CD4-positive, alpha-beta memory T cell (primary cell): ENCODE data around the gene FAM3D. TPM values are rescaled to one million over a fixed set of nuclear protein-coding genes. Genes with fewer than 3 reads are reported as not detected.

Experiments used
- CTCF ChIA-PET: fragments of 350-600 bp; sonication (Branson Sonifier 250); formaldehyde crosslinking; loops from one replicate; lab custom pipeline; 2021; ENCODE audit warnings: inconsistent platforms; ENCODE audit not compliant: partially characterized antibody; lab: Charles Lee
- POLR2A ChIA-PET: fragments of 350-600 bp; sonication (Branson Sonifier 250); formaldehyde crosslinking; loops from one replicate; lab custom pipeline; 2021; ENCODE audit not compliant: partially characterized antibody; lab: Charles Lee
- DNase-seq, 5 donors: peaks; one replicate each; pipeline versions ENCODE4 v3.0.0 to v3.0.0-alpha.2; 2020 to 2022; ENCODE audit warnings: mixed read lengths in 1 of 5
- H3K27ac ChIP-seq: one replicate; pipeline ENCODE4 v1.7.0; 2013; ENCODE audit warnings: low read depth, low read length
- H3K27me3 ChIP-seq: 2 replicates; pipeline ENCODE4 v1.7.0; 2013; ENCODE audit warnings: mild to moderate bottlenecking, low read length, moderate library complexity; ENCODE audit not compliant: insufficient read depth
- H3K36me3 ChIP-seq: 2 replicates; pipeline ENCODE4 v1.7.0; 2013; ENCODE audit warnings: mild to moderate bottlenecking, low read length, moderate library complexity; ENCODE audit not compliant: insufficient read depth
- H3K4me1 ChIP-seq: 2 replicates; pipeline ENCODE4 v1.7.0; 2013; ENCODE audit warnings: mild to moderate bottlenecking, low read length, moderate library complexity; ENCODE audit not compliant: insufficient read depth
- H3K4me3 ChIP-seq, 2 donors: one replicate each; pipeline ENCODE4 v1.7.0; 2013; ENCODE audit warnings: low read length in 2 of 2, mild to moderate bottlenecking in 1 of 2
- H3K9me3 ChIP-seq, 2 donors: one replicate each; pipeline ENCODE4 v1.7.0; 2013; ENCODE audit warnings: low read length in 2 of 2, control low read depth in 1 of 2; ENCODE audit not compliant: control insufficient read depth in 1 of 2
- H3K27ac Mint-ChIP-seq, 7 donors: one replicate each; pipeline ENCODE4 v1.8.0; 2020 to 2021; ENCODE audit warnings: mixed read lengths in 7 of 7, mild to moderate bottlenecking in 6 of 7, inconsistent platforms in 3 of 7, moderate library complexity in 3 of 7
- H3K27me3 Mint-ChIP-seq, 2 donors: one replicate each; pipeline ENCODE4 v1.8.0; 2020 to 2021; ENCODE audit warnings: mixed read lengths in 2 of 2
- H3K36me3 Mint-ChIP-seq, 2 donors: one replicate each; pipeline ENCODE4 v1.8.0; 2020 to 2021; ENCODE audit warnings: mixed read lengths in 2 of 2, inconsistent platforms in 1 of 2, mild to moderate bottlenecking in 1 of 2
- H3K4me1 Mint-ChIP-seq, 4 donors: one replicate each; pipeline ENCODE4 v1.8.0; 2020 to 2021; ENCODE audit warnings: mixed read lengths in 4 of 4, mild to moderate bottlenecking in 1 of 4
- H3K4me3 Mint-ChIP-seq, 8 donors: one replicate each; pipeline ENCODE4 v1.8.0; 2020 to 2021; ENCODE audit warnings: mixed read lengths in 8 of 8, mild to moderate bottlenecking in 7 of 8, moderate library complexity in 6 of 8, inconsistent platforms in 3 of 8
- H3K9me3 Mint-ChIP-seq, 8 donors: one replicate each; pipeline ENCODE4 v1.8.0; 2020 to 2021; ENCODE audit warnings: mixed read lengths in 8 of 8, mild to moderate bottlenecking in 5 of 8, inconsistent platforms in 3 of 8, moderate library complexity in 1 of 8
- intact Hi-C: fragments of 100-400 bp; cut with micrococcal nuclease; formaldehyde crosslinking; loops from one replicate; pipeline ENCODE4 v1.15.1; 2023
- polyA plus RNA-seq, 2 donors: library from polyadenylated mRNA; unstranded; fragments of 300-500 nt; fragmentation: Illumina TruSeq; gene quantifications; one replicate each; pipeline ENCODE4 v1.2.3, GENCODE V29; 2021
- total RNA-seq, 2 experiments: library from RNA; stranded (reverse); gene quantifications; one replicate each; pipeline ENCODE4 v1.2.3, GENCODE V29; 2021

The FAM3D gene
- total and polyA plus RNA-seq, 4 experiments from 2014 or later, result not detected

GRCh38 chr3:58672880-58673279 is 6.3 kb upstream of the FAM3D start:
- H3K27me3 ChIP-seq, result no peaks in the 10 kb centered on the region
- H3K27ac Mint-ChIP-seq, result no peak overlapping the region
- no peak overlapping the region for H3K4me3 Mint-ChIP-seq
- no peaks in the 10 kb centered on the region for H3K9me3 ChIP-seq
- H3K36me3 Mint-ChIP-seq, result no peaks in the 10 kb centered on the region
- no peak overlapping the region for H3K27ac ChIP-seq
- no peaks in the 10 kb centered on the region for H3K4me1 Mint-ChIP-seq
- no peak overlapping the region for H3K4me3 ChIP-seq
- ChIA-PET POLR2A (no interaction called here), CTCF (no interaction called here)
- no peak for DNase-seq
- H3K4me1 ChIP-seq, result no peaks in the 10 kb centered on the region
- H3K27me3 Mint-ChIP-seq, result peaks cover 3 to 9% of the 10 kb centered on the region in 2 donors
- H3K9me3 Mint-ChIP-seq, result peaks cover 0 to 15% (median 4%) of the 10 kb centered on the region in 8 donors
- intact Hi-C loops, result no loop called here
- no peaks in the 10 kb centered on the region for H3K36me3 ChIP-seq

DNA sequence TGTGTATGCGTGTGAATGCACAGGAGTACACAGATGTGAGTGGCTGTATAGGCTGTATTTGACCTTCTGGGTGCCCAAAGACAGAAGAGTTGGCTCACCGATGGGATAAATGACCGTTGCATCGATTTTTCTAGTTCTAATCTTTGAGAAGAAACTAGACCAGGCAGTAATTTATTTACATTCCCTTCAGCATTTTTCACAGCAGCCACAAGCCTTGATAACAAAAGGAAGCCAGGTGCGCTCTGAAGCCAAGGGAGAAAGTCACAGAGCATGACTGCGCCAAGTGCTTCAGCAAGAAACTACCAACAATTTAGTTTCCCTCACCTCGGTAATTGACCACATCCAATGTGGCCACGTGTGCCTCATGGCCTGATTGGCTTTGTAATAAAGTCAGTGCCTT is 5.9 kb upstream of the FAM3D start:
- peaks cover 0 to 13% (median 3%) of the 10 kb centered on the region in 8 donors for H3K9me3 Mint-ChIP-seq
- no peaks in the 10 kb centered on the region for H3K27me3 ChIP-seq
- H3K27me3 Mint-ChIP-seq, result peaks cover 3 to 8% of the 10 kb centered on the region in 2 donors
- no peaks in the 10 kb centered on the region for H3K36me3 Mint-ChIP-seq
- CTCF ChIA-PET, result no interaction called here
- H3K4me1 Mint-ChIP-seq, result no peaks in the 10 kb centered on the region
- H3K27ac Mint-ChIP-seq, result no peak overlapping the region
- no peak overlapping the region for H3K27ac ChIP-seq
- H3K4me1 ChIP-seq, result no peaks in the 10 kb centered on the region
- no peak overlapping the region for H3K4me3 Mint-ChIP-seq
- no peak for DNase-seq
- no peaks in the 10 kb centered on the region for H3K9me3 ChIP-seq
- intact Hi-C loops, result no loop called here
- no peaks in the 10 kb centered on the region for H3K36me3 ChIP-seq
- no peak overlapping the region for H3K4me3 ChIP-seq
- POLR2A ChIA-PET, result no interaction called here

- Mint-ChIP-seq H3K36me3 (no peaks in the 10 kb centered on the region), H3K27me3 (peaks cover 2 to 10% of the 10 kb centered on the region in 2 donors), H3K27ac (no peak overlapping the region), H3K9me3 (peaks cover 0 to 4% (median under 1%) of the 10 kb centered on the region in 8 donors), H3K4me1 (no peaks in the 10 kb centered on the region), H3K4me3 (no peak overlapping the region)
- H3K27ac ChIP-seq, result no peak overlapping the region
- no peaks in the 10 kb centered on the region for H3K27me3 ChIP-seq
- no peaks in the 10 kb centered on the region for H3K4me1 ChIP-seq
- intact Hi-C loops, result no loop called here
- H3K9me3 ChIP-seq, result no peaks in the 10 kb centered on the region
- POLR2A ChIA-PET, result no interaction called here
- no peak for DNase-seq
- CTCF ChIA-PET, result no interaction called here
- no peak overlapping the region for H3K4me3 ChIP-seq
- no peaks in the 10 kb centered on the region for H3K36me3 ChIP-seq
Measured at GRCh38 chr3:58670506-58671135, 4.0 kb upstream of the FAM3D start.

GRCh38 chr3:58668247-58668646 is 1.7 kb upstream of the FAM3D start:
- intact Hi-C loops, result no loop called here
- CTCF ChIA-PET, result no interaction called here
- no peak for DNase-seq
- no peaks in the 10 kb centered on the region for H3K9me3 Mint-ChIP-seq
- no peaks in the 10 kb centered on the region for H3K36me3 Mint-ChIP-seq
- POLR2A ChIA-PET, result no interaction called here
- H3K27me3 Mint-ChIP-seq, result peaks cover 2 to 5% of the 10 kb centered on the region in 2 donors
- Histone ChIP-seq H3K9me3 (no peaks in the 10 kb centered on the region), H3K4me3 (no peak overlapping the region), H3K27ac (no peak overlapping the region), H3K4me1 (no peaks in the 10 kb centered on the region), H3K36me3 (no peaks in the 10 kb centered on the region), H3K27me3 (no peaks in the 10 kb centered on the region)
- H3K27ac Mint-ChIP-seq, result no peak overlapping the region
- H3K4me3 Mint-ChIP-seq, result no peak overlapping the region
- no peaks in the 10 kb centered on the region for H3K4me1 Mint-ChIP-seq

DNA sequence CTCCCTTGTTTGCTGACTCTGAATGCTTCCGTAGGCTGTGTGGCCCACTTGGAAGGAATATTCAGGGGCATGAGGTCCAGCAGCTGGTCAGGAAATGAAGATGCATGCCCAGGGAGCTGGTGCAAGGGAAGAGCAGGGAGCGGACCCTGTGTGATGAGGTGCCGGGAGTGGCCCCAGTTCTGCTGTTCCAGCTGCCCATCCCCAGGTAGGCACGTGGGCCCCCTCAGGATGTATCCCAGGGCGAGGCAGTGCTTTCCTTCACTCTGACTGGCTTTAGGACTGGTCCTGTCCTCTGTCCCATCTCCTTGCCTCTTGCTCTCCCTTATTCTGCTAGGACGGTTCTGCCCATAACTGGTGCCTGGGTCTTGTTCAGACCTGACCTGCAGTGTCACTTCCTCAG is 1.1 kb upstream of the FAM3D start:
- Mint-ChIP-seq H3K4me1 (no peaks in the 10 kb centered on the region), H3K27me3 (peaks cover 2 to 5% of the 10 kb centered on the region in 2 donors), H3K4me3 (no peak overlapping the region), H3K27ac (no peak overlapping the region), H3K36me3 (no peaks in the 10 kb centered on the region), H3K9me3 (no peaks in the 10 kb centered on the region)
- Histone ChIP-seq H3K36me3 (no peaks in the 10 kb centered on the region), H3K4me1 (no peaks in the 10 kb centered on the region), H3K9me3 (no peaks in the 10 kb centered on the region), H3K27me3 (no peaks in the 10 kb centered on the region), H3K4me3 (no peak overlapping the region), H3K27ac (no peak overlapping the region)
- DNase-seq, result no peak
- CTCF ChIA-PET, result no interaction called here
- intact Hi-C loops, result no loop called here
- POLR2A ChIA-PET, result no interaction called here

DNA sequence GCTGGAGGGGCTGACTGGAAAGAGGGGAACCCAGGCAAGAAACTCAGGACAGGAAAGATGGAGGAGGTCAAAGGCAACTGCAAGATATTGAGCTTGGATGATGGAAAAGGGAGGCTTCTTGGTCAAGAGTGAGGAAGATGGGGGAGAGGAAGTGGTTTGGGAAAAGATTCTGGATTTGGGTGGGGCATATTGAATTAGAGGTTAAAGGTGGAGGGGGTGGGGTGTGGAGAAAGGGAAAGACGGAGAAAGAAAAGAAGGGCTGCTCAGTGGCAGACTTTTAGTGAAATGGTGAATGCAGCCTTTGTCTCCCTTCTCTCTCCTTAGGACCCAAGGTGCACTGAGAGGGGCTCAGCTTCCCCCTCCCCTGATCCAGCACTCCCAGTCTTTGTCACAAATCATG is 655 bp upstream of the FAM3D start:
- Histone ChIP-seq H3K27me3 (no peaks in the 10 kb centered on the region), H3K9me3 (no peaks in the 10 kb centered on the region), H3K4me3 (no peak overlapping the region), H3K36me3 (no peaks in the 10 kb centered on the region), H3K4me1 (no peaks in the 10 kb centered on the region), H3K27ac (no peak overlapping the region)
- no peak overlapping the region for H3K27ac Mint-ChIP-seq
- no peak for DNase-seq
- POLR2A ChIA-PET, result no interaction called here
- no peaks in the 10 kb centered on the region for H3K9me3 Mint-ChIP-seq
- H3K36me3 Mint-ChIP-seq, result no peaks in the 10 kb centered on the region
- H3K27me3 Mint-ChIP-seq, result peaks cover 2 to 5% of the 10 kb centered on the region in 2 donors
- intact Hi-C loops, result no loop called here
- H3K4me1 Mint-ChIP-seq, result no peaks in the 10 kb centered on the region
- H3K4me3 Mint-ChIP-seq, result no peak overlapping the region
- CTCF ChIA-PET, result no interaction called here

DNA sequence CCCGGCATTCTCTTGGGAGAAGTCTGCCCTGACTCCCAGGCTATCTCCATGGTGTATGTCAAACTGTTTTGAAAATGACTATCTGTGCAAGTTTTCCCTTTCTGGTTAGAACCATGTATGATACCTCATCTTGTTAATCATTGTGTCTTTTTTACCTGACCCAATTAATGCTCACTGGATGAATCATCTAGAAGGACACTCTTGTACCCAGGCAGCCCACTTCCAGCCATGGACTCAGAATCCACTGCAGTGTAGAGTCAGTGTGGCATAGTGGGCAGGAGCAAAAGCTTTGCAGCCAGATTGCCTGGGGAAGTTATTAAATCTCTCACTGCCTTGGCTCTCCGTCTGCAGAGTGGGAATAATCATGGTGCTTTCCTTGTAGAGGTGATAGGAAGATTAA is 1.2 kb downstream of the FAM3D start:
- H3K36me3 ChIP-seq, result no peaks in the 10 kb centered on the region
- no peaks in the 10 kb centered on the region for H3K4me1 Mint-ChIP-seq
- H3K4me3 ChIP-seq, result no peak overlapping the region
- H3K27ac ChIP-seq, result no peak overlapping the region
- intact Hi-C loops, result no loop called here
- H3K9me3 Mint-ChIP-seq, result no peaks in the 10 kb centered on the region
- DNase-seq, result no peak
- H3K27me3 Mint-ChIP-seq, result peaks cover 0 to 7% of the 10 kb centered on the region in 2 donors
- no peaks in the 10 kb centered on the region for H3K4me1 ChIP-seq
- H3K4me3 Mint-ChIP-seq, result no peak overlapping the region
- H3K27ac Mint-ChIP-seq, result no peak overlapping the region
- CTCF ChIA-PET, result no interaction called here
- H3K36me3 Mint-ChIP-seq, result no peaks in the 10 kb centered on the region
- no peaks in the 10 kb centered on the region for H3K27me3 ChIP-seq
- no peaks in the 10 kb centered on the region for H3K9me3 ChIP-seq
- POLR2A ChIA-PET, result no interaction called here

DNA sequence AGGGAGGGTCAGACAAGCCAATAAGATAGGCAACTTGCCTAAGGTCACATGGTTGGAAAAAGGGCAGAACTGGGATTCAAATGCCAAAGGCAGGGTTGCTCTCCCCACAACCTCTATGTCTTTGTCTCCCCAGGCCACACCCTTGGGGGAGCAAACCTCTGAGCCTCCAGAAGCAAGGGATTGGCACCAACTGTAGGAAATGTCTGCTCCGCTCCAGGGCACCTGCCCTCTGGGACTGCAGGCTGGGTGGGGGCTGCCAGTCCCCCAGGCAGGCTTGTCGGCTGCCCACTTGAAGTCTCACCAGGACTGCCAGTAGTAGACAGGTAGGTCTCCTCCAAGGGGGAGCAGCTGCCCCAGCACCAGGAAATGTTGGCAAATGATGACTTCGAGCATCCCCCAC is 2.0 kb downstream of the FAM3D start:
- H3K4me1 ChIP-seq, result no peaks in the 10 kb centered on the region
- no peak overlapping the region for H3K4me3 ChIP-seq
- Mint-ChIP-seq H3K9me3 (no peaks in the 10 kb centered on the region), H3K27me3 (peaks cover 0 to 7% of the 10 kb centered on the region in 2 donors), H3K4me1 (no peaks in the 10 kb centered on the region), H3K27ac (no peak overlapping the region), H3K36me3 (no peaks in the 10 kb centered on the region), H3K4me3 (no peak overlapping the region)
- H3K27me3 ChIP-seq, result no peaks in the 10 kb centered on the region
- CTCF ChIA-PET, result no interaction called here
- no peak overlapping the region for H3K27ac ChIP-seq
- POLR2A ChIA-PET, result no interaction called here
- no peaks in the 10 kb centered on the region for H3K9me3 ChIP-seq
- DNase-seq, result no peak
- H3K36me3 ChIP-seq, result no peaks in the 10 kb centered on the region
- intact Hi-C loops, result no loop called here
